Measurements from ENCODE around the gene MSI2. TPM values are rescaled to one million over a fixed set of nuclear protein-coding genes. Genes with fewer than 3 reads are reported as not detected.

The MSI2 gene
- total RNA-seq, 1 donor from 2014 or later: 30.4 TPM

DNA sequence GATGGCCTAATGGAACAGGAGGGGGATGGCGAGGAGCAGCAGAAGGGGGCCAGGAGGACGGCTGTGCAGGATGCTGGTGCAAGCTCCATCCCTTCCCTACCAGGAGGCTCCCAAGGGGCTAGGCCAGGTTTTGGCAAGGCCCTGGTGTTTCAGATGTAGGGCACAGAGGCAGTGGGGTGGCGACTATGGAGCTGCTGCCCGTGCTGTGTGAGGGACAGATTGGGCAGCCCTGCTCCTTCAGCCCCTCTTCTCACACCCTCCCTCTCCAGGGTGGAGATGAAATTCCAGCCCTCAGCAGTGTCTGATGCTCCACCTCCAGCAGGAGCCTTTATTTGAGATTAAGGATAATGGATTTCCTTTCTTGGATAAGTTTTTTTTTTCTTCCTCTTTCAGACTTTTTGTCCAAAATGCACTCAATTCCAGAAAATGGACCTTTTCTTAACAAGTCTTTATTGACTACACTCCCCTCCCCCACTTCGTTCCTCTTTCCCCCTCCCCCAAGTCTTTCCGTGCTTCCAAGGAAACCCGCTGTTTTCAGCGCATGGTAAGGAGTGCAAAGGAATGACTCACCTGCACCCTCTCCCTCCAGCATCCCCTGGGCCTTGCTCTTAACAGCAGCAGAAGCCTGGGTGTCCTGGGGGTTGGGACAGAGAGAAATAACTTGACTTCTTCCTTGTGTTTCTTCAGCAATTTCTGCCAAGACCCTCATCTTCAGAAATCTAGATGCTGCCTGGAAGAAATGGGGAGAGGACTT lies 393.6 kb downstream of the MSI2 start:
- no peak for ATAC-seq

GRCh38 chr17:57650548-57650947 lies 394.2 kb downstream of the MSI2 start:
- no peak for ATAC-seq

- ATAC-seq: no peak
These were observed 395.1 kb downstream of the MSI2 start for GRCh38 chr17:57651451-57651850.

GRCh38 chr17:57651996-57652395 lies 395.7 kb downstream of the MSI2 start:
- no peak for ATAC-seq

GRCh38 chr17:57652811-57653210 lies 396.5 kb downstream of the MSI2 start:
- no peak for ATAC-seq

GRCh38 chr17:57653279-57653678 lies 397.0 kb downstream of the MSI2 start:
- no peak for ATAC-seq

DNA sequence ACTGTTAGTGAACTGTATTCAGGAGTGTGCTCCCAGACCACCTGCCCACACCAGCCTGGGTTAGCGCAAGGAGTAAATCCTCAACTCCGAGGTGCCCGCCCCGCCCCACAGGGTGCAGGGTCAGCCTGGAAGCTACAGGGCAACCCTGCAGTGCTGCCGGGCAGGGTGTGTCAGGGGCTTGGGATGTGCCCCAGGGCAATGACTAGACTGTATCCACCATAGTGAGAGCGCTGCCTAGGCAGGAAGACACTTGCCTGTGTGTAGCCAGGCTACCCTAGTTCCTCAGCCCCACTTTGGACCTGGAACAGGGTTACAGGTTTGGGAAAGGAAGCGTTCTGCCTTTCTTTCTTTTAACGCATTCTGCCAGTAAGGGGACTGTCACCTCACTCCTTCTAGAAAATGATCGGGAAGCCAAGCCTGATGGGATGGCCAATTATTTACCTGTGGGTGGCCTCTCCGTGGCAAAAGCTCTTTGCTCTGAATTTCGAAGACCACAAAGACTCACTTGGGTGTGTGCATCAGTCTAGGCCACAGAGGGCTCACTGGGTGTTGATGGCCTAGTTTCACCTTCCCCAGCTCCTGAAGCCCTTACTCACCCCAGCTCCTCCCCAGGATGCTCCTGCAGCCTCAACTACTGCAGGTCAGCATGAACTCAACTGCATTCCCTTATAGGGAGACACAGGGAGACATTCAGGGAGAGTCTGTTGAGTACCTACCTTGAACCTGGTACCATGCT lies 397.9 kb downstream of the MSI2 start:
- no peak for ATAC-seq

GRCh38 chr17:57655553-57655952 lies 399.2 kb downstream of the MSI2 start:
- ATAC-seq: peak; percentile 60

GRCh38 chr17:57657211-57657610 lies 400.9 kb downstream of the MSI2 start:
- ATAC-seq: peak; percentile 49

GRCh38 chr17:57662041-57662440 lies 405.7 kb downstream of the MSI2 start:
- no peak for ATAC-seq

GRCh38 chr17:57662644-57663308 lies 406.5 kb downstream of the MSI2 start:
- peak; percentile 99 for ATAC-seq

- ATAC-seq: no peak
These were observed 407.2 kb downstream of the MSI2 start for GRCh38 chr17:57663326-57664070.

- ATAC-seq: no peak
These were observed 408.8 kb downstream of the MSI2 start for GRCh38 chr17:57665128-57665527.

GRCh38 chr17:57665696-57666095 lies 409.4 kb downstream of the MSI2 start:
- no peak for ATAC-seq

GRCh38 chr17:57666201-57666870 lies 410.0 kb downstream of the MSI2 start:
- ATAC-seq: no peak

- no peak for ATAC-seq
These were observed 410.6 kb downstream of the MSI2 start for GRCh38 chr17:57666946-57667345.

- no peak for ATAC-seq
These were observed 411.2 kb downstream of the MSI2 start for GRCh38 chr17:57667461-57667923.

DNA sequence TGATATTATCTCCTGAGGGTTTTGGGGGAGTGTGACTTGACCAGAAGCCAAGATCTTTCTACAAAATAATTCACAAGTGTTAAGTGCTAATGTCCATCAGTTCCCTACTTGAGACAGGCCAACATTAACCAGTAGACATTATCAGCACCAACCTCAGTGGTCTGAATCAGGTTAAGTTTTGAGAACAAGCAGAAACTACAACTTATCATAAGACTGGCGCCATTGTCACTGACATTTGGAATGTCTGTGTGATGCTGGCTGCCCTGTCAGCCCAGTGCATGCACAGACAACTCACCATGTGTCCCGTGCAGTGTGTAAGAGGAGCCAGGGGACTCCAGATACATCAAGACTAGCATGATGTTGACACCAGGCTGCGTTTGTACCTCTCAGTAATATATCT lies 412.0 kb downstream of the MSI2 start:
- ATAC-seq: no peak

DNA sequence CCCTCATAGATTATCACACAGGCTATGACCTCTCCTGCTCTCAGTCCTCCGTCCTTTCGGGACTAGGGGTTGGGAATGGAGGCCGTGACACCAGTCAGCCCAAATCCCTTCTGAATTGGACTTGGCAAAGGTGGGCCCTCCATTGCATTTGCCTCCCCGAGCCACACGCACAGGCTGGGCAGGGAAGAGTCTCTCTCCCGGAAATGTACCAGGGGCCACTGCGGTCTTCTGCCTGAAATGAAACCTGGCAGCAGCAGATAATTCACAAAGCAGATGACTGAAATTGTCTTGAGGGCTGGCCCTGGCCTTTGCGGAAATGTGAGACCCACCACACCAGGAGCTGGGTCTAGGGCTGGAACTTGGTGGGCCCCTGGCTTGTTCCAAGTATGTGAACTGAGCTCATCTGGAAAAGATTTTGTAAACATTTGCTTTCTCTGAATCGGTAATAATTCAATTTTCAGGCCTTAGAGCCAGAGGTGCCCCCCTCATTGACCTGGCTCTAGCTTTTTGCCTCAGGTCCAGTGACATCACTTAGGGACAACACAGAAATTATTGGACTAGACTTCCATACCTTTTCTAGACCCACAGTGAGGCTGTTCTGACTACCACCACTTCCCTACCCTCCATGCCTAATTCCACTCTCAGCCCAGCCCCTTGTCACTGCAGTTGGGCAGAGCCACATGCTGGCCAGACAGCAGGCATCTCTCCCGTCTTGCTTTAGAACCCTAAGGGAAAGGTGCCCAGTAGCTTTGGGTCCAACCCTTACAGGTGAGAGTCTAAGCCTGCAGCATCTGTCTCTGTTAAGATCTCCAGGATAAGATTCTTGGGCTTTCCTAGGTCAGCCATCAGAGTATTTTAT lies 413.6 kb downstream of the MSI2 start:
- no peak for ATAC-seq

DNA sequence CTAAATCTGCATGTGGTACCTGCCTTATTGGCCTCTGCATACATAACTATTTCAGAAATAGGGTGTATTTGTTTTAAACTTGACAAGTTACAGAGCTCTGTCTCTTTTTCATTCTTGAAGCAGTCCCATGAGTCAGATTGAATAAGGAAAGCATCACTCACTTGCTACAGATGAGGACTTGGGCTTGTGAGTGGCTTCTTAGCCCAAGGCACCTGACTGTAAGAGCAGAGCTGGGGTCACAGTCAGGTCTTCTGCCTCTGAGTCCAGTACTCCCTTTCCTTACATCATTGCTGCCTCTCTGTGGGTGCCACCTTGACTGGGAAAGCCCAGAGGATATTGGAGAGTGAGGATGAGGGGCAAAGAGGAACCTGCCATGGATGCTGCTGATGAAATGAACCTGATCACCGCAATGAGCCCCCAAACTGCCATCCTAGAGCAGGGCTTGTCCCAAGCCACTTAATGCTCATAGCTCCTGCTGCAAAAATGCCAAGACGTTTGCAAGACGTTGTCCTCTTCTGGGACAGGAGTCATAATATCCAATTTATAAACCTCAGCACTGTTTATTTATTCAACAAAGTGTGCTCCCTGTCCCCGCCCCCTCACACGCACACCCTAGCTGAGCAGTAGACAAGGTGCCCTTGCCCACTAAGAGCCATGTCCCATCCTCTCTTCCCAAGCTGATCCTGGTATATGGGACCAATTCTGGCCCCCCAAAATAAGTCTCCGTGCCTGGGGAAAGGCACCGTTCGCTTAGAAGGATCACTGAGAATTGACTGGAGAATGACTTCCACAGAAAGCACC lies 414.6 kb downstream of the MSI2 start:
- no peak for ATAC-seq
